ENCODE measurements around the gene SFXN3. TPM values are rescaled to one million over a fixed set of nuclear protein-coding genes. Genes with fewer than 3 reads are reported as not detected.

The SFXN3 gene
- total and polyA plus RNA-seq, 8 donors = 20.8 to 79.0 (median 24.1) TPM

GRCh38 chr10:100984672-100985177, 46.3 kb upstream of the SFXN3 start:
- Histone ChIP-seq H3K4me1 (peaks cover 14 to 31% of the 10 kb centered on the region in 2 donors), H3K27me3 (no peaks in the 10 kb centered on the region), H3K4me3 (no peak overlapping the region), H3K36me3 (peaks cover 0 to 45% of the 10 kb centered on the region in 2 donors), H3K27ac (no peak overlapping the region), H3K9me3 (no peaks in the 10 kb centered on the region)
- DNase-seq (no peak), ATAC-seq (no peak)
- intact Hi-C loops (cut with DNase I) = no loop called here
- TF ChIP-seq, protein P1, sequence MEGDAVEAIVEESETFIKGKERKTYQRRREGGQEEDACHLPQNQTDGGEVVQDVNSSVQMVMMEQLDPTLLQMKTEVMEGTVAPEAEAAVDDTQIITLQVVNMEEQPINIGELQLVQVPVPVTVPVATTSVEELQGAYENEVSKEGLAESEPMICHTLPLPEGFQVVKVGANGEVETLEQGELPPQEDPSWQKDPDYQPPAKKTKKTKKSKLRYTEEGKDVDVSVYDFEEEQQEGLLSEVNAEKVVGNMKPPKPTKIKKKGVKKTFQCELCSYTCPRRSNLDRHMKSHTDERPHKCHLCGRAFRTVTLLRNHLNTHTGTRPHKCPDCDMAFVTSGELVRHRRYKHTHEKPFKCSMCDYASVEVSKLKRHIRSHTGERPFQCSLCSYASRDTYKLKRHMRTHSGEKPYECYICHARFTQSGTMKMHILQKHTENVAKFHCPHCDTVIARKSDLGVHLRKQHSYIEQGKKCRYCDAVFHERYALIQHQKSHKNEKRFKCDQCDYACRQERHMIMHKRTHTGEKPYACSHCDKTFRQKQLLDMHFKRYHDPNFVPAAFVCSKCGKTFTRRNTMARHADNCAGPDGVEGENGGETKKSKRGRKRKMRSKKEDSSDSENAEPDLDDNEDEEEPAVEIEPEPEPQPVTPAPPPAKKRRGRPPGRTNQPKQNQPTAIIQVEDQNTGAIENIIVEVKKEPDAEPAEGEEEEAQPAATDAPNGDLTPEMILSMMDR (IDR thresholded peaks at IDR 0.05) = no peak

DNA sequence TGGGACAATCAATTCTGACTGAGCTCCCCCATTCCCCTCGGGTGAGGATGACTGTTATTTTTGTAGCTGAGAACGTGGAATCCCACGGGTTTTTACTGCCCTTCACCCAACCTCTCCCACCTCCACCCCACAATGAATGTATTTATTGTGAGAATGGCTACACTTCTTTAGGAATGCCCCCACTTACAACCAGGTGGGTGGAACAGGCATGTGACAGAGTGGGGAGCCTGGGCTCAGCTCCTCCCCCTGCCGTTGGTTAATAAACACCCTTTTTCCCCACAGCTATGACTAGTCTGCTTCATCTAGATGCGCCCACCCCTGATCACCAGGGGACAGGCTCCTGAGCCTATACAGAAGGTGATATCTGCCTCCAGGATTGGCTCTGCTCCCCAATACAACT, 45.7 kb upstream of the SFXN3 start:
- ATAC-seq (no peak), DNase-seq (no peak)
- H3K9me3 ChIP-seq = no peaks in the 10 kb centered on the region
- H3K27me3 ChIP-seq = no peaks in the 10 kb centered on the region
- TF ChIP-seq, protein P1 (IDR thresholded peaks at IDR 0.05) = no peak
- peaks cover 0 to 45% of the 10 kb centered on the region in 2 donors for H3K36me3 ChIP-seq
- H3K27ac ChIP-seq = no peak overlapping the region
- no peak overlapping the region for H3K4me3 ChIP-seq
- H3K4me1 ChIP-seq = peaks cover 14 to 33% of the 10 kb centered on the region in 2 donors
- intact Hi-C loops (cut with DNase I) = no loop called here

DNA sequence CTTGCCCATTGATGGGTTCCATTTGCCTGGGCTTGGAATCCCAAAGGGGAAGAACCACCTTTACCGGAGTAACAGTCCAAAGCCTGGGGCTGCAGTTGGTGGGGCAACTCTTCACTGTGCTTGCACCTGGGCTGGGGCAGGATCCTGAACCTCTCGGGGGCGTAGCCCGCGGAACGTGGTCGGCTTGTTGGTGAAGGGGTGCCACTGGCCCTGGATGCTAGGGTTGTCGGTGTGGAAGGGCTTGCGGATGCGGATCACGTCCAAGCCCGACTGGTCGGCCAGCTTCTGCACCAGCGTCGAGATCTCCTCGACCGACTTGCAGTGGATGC, 44.4 kb upstream of the SFXN3 start:
- intact Hi-C loops (cut with DNase I) = no loop called here
- ATAC-seq = no peak
- peaks cover 0 to 45% of the 10 kb centered on the region in 2 donors for H3K36me3 ChIP-seq

DNA sequence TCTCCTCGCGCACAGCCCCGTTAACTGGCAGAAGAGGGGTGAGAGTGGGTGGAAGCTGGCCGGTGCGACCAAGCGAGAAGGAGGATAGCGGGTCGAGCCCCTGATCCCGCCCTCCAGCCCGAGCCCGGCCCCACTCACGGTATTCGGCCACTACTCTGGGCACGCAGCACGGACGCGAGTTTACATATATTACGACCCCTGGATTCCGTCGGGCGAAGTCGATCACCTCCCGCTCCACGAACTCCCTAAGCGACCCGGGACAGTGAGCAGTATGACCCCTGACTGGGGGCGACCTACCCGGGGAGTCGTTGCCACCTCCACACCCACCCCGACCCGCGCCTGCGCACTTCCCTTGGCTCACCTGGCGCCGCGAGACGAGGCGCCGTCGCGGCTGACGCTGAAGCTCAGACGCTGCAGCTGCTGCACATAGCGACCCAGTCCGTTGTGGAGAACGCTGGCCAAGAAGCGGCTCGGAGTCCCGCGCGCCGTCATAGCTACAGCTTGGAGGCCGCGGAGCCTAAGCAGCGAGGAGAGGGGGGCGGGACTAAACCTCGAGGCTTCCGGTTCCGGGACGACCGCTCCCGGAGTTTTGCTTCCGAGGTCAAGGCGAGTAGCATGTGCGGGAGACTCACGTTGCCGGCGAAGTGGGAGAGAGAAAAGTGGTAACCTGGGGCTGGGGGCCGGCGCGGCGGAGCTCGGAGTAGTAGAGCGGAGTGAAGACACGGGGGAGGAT, 43.9 kb upstream of the SFXN3 start, which contains the start of the genes MRPL43 and TWNK:
Gene MRPL43 (minus strand): TSS at position 546 of the 733 bp plus-strand sequence. CDS start 54 bp downstream, at position 492.
Gene TWNK (plus strand): TSS at position 592 of the 733 bp plus-strand sequence. CDS start 668 bp downstream, outside the sequence.
- H3K27me3 ChIP-seq = no peaks in the 10 kb centered on the region
- DNase-seq (peak; percentile 81 to 94 (median 84)), ATAC-seq (peak; percentile 96)
- H3K36me3 ChIP-seq = peaks cover 0 to 47% of the 10 kb centered on the region in 2 donors
- no peaks in the 10 kb centered on the region for H3K9me3 ChIP-seq
- peaks cover 14 to 33% of the 10 kb centered on the region in 2 donors for H3K4me1 ChIP-seq
- H3K27ac ChIP-seq = peak within 1 kb of the TSS; percentile 34 to 79
- intact Hi-C loops (cut with DNase I) = no loop called here
- H3K4me3 ChIP-seq = peak within 1 kb of the TSS; percentile 73 to 92
- TF ChIP-seq, protein P1 (IDR thresholded peaks at IDR 0.05) = no peak

More for the DNA sequence above, 44.4 kb upstream of the SFXN3 start:
- Histone ChIP-seq H3K27me3 (no peaks in the 10 kb centered on the region), H3K9me3 (no peaks in the 10 kb centered on the region), H3K4me3 (peak overlapping the region; percentile 73 to 92), H3K4me1 (peaks cover 14 to 33% of the 10 kb centered on the region in 2 donors), H3K27ac (no peak overlapping the region)
- TF ChIP-seq, protein P1 (IDR thresholded peaks at IDR 0.05) = no peak
- no peak for DNase-seq

- no peak for DNase-seq
- Histone ChIP-seq H3K27ac (peak overlapping the region in 1 of 2 donors; percentile 79), H3K4me1 (peaks cover 14 to 33% of the 10 kb centered on the region in 2 donors), H3K27me3 (no peaks in the 10 kb centered on the region), H3K36me3 (peaks cover 0 to 49% of the 10 kb centered on the region in 2 donors), H3K4me3 (peak overlapping the region; percentile 73 to 92), H3K9me3 (no peaks in the 10 kb centered on the region)
- TF ChIP-seq, protein P1 (IDR thresholded peaks at IDR 0.05) = no peak
- intact Hi-C loops (cut with DNase I) = no loop called here
- ATAC-seq = no peak
These were observed 43.4 kb upstream of the SFXN3 start for GRCh38 chr10:100987685-100988049.

Measured in left lung (tissue), 10 donors.